SK-N-SH treated with all-trans-retinoic acid at 6 μM for 48 hours (cell line): ENCODE data around the gene PIKFYVE.

ENCODE experiments used
- ARNTL ChIP-seq: fragments of 450-650 bp; formaldehyde crosslinking; IDR thresholded peaks from 2 replicates; pipeline ENCODE4 v1.5.0; 2020; ENCODE audit warnings: low read depth, mild to moderate bottlenecking, moderate library complexity, borderline replicate concordance
- BACH2 ChIP-seq: fragments of 250-450 bp; sonication (Bioruptor Pico); IDR thresholded peaks from 2 replicates; pipeline ENCODE4 v1.9.0; 2021; ENCODE audit warnings: mild to moderate bottlenecking, borderline replicate concordance
- POU6F1 ChIP-seq: fragments of 250-450 bp; sonication (Bioruptor Pico); IDR thresholded peaks from 2 replicates; pipeline ENCODE4 v1.8.0; 2021; ENCODE audit warnings: low read depth, mild to moderate bottlenecking, moderate library complexity, borderline replicate concordance
- PPARA ChIP-seq: fragments of 250-450 bp; sonication (Bioruptor Pico); IDR thresholded peaks from 2 replicates; pipeline ENCODE4 v1.5.0; 2020; ENCODE audit warnings: mild to moderate bottlenecking, borderline replicate concordance
- RARB ChIP-seq: fragments of 250-450 bp; sonication (Bioruptor Pico); IDR thresholded peaks from 2 replicates; pipeline ENCODE4 v1.8.0; 2021; ENCODE audit warnings: mild to moderate bottlenecking, moderate library complexity
- ZFP3 ChIP-seq: fragments of 250-450 bp; sonication (Bioruptor Pico); IDR thresholded peaks from 2 replicates; pipeline ENCODE4 v1.5.0; 2020; ENCODE audit warnings: mild to moderate bottlenecking, moderate library complexity
- ZFP30 ChIP-seq: fragments of 450-650 bp; formaldehyde crosslinking; IDR thresholded peaks from 2 replicates; pipeline ENCODE4 v1.5.0; 2022; ENCODE audit warnings: mild to moderate bottlenecking, moderate library complexity
- ZNF565 ChIP-seq: fragments of 450-650 bp; formaldehyde crosslinking; conservative IDR thresholded peaks from 2 replicates; pipeline ENCODE4 v1.5.0; 2020; ENCODE audit warnings: low read depth, mild to moderate bottlenecking, moderate library complexity
- TF ChIP-seq, protein P1 (sequence below): fragments of 250-450 bp; sonication (Bioruptor Pico); IDR thresholded peaks from 2 replicates; pipeline ENCODE4 v1.5.1; 2020; ENCODE audit warnings: low read depth, mild to moderate bottlenecking, moderate library complexity
- TF ChIP-seq, protein P2 (sequence below): fragments of 250-450 bp; sonication (Bioruptor Pico); IDR thresholded peaks from 2 replicates; pipeline ENCODE4 v1.8.0; 2020; ENCODE audit warnings: mild to moderate bottlenecking, moderate library complexity, borderline replicate concordance

DNA sequence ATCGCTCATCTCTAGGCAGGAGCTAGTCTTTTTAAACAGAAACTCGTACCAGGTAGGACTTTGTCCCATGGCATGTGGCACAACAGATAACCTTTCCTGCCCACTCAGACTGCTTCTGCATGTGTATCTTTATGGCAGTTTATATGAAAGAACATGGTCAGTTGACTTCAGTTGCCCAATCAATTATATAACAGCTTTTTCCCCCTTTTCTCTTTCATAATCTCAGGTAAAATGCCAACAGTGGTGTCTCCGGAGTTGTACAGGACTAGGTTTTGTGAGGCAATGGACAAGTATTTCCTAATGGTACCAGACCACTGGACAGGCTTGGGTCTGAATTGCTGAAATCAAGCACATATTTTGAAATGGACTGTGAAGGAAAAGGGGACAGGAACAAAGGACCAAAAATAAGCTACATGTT, 88.9 kb downstream of the PIKFYVE start:
- TF ChIP-seq, protein P1, sequence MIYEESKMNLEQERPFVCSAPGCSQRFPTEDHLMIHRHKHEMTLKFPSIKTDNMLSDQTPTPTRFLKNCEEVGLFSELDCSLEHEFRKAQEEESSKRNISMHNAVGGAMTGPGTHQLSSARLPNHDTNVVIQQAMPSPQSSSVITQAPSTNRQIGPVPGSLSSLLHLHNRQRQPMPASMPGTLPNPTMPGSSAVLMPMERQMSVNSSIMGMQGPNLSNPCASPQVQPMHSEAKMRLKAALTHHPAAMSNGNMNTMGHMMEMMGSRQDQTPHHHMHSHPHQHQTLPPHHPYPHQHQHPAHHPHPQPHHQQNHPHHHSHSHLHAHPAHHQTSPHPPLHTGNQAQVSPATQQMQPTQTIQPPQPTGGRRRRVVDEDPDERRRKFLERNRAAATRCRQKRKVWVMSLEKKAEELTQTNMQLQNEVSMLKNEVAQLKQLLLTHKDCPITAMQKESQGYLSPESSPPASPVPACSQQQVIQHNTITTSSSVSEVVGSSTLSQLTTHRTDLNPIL (CRISPR knock-in tag) = no peak
- TF ChIP-seq POU6F1 = no peak
- TF ChIP-seq PPARA (CRISPR knock-in tag) = no peak
- no peak for TF ChIP-seq ZFP3
- no peak for TF ChIP-seq ZNF565 (CRISPR knock-in tag)
- no peak for TF ChIP-seq ARNTL (CRISPR knock-in tag)
- TF ChIP-seq RARB (CRISPR knock-in tag) = no peak
- TF ChIP-seq, protein P2, sequence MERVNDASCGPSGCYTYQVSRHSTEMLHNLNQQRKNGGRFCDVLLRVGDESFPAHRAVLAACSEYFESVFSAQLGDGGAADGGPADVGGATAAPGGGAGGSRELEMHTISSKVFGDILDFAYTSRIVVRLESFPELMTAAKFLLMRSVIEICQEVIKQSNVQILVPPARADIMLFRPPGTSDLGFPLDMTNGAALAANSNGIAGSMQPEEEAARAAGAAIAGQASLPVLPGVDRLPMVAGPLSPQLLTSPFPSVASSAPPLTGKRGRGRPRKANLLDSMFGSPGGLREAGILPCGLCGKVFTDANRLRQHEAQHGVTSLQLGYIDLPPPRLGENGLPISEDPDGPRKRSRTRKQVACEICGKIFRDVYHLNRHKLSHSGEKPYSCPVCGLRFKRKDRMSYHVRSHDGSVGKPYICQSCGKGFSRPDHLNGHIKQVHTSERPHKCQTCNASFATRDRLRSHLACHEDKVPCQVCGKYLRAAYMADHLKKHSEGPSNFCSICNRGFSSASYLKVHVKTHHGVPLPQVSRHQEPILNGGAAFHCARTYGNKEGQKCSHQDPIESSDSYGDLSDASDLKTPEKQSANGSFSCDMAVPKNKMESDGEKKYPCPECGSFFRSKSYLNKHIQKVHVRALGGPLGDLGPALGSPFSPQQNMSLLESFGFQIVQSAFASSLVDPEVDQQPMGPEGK (CRISPR knock-in tag) = no peak
- no peak for TF ChIP-seq ZFP30
- no peak for TF ChIP-seq BACH2 (CRISPR knock-in tag)
